T-helper 2 cell treated with Interferon-gamma antibody and Interleukin-4, amounts not matched to agents 5 μg/mL and 100 μg/mL, for 36 hours (primary cell): ENCODE measurements around the gene ARFGEF2.
"Not testable (repeated sequence)": the region's sequence is repeated elsewhere in the genome, so short reads cannot be mapped to it uniquely, and the experiment has no call there.

Source experiments
- DNase-seq: peaks from one replicate; pipeline ENCODE4 v3.0.0; 2021; ENCODE audit warnings: low spot score
- H3K27ac Mint-ChIP-seq: one replicate; pipeline ENCODE4 v1.8.0; 2021; ENCODE audit warnings: mild to moderate bottlenecking, mixed read lengths
- H3K27me3 Mint-ChIP-seq: one replicate; pipeline ENCODE4 v1.8.0; 2021; ENCODE audit warnings: low read depth, mixed read lengths
- H3K36me3 Mint-ChIP-seq: one replicate; pipeline ENCODE4 v1.8.0; 2021; ENCODE audit warnings: low read depth, mixed read lengths
- H3K4me1 Mint-ChIP-seq: one replicate; pipeline ENCODE4 v1.8.0; 2021; ENCODE audit warnings: low read depth, mixed read lengths
- H3K4me3 Mint-ChIP-seq: one replicate; pipeline ENCODE4 v1.8.0; 2022; ENCODE audit warnings: mild to moderate bottlenecking, moderate library complexity, mixed read lengths
- H3K9me3 Mint-ChIP-seq: one replicate; pipeline ENCODE4 v1.8.0; 2021; ENCODE audit warnings: mixed read lengths

ARFGEF2 gene

DNA sequence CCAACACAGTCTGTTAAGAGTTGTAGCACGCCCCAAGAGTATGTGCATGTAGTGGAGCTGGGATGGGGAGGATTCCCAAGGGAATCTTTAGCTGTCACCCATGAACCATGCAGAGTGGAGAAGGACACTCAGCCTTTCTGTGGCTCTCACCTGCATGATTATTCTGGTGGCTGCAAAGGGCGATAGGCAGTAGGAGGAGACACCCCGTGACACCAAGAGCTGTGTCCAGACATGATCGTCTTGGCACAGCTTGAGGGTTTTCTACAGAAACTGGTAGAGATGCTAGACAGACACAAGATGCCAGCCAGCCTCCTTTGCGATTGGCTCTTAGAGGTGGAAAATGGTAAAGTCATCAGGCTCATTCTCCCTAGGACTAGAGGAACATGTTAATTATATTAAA lies 121.5 kb downstream of the ARFGEF2 start:
- Mint-ChIP-seq H3K27me3 (no peaks in the 10 kb centered on the region), H3K4me3 (no peak overlapping the region), H3K4me1 (peaks cover 19% of the 10 kb centered on the region), H3K9me3 (no peaks in the 10 kb centered on the region), H3K36me3 (peaks cover 12% of the 10 kb centered on the region), H3K27ac (no peak overlapping the region)
- DNase-seq: no peak

DNA sequence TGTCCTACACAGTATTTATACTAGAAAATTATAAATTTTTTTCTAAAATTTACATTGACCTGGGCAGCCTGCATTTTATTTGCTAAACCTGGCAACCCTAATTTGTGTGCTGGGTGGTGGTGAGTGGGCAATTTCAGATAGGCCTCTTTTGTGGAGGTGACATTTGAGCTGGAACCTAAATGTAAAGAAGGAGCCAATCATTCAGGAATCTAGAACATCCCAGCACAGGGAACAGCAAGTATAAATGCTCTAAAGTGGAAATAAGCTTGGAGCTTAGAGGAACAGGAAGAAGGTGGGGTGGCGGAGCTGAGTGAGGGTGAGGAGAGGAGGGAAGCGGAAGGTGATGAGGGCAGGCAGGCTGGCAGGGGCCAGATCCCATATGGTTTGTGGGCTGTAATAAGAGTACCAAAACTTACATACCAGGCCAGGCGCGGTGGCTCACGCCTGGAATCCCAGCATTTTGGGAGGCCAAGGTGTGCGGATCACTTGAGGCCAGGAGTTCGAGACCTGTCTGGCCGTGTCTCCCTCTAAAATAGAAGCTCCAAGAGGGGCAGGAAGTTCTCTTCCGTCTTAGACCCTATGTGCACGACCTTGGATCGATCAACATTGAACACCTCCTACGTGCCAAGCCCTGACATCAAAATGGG lies 124.1 kb downstream of the ARFGEF2 start:
- H3K4me1 Mint-ChIP-seq: peaks cover 22% of the 10 kb centered on the region
- H3K9me3 Mint-ChIP-seq: no peaks in the 10 kb centered on the region
- no peak for DNase-seq
- no peaks in the 10 kb centered on the region for H3K27me3 Mint-ChIP-seq
- H3K4me3 Mint-ChIP-seq: peak overlapping the region; percentile 97
- peaks cover 26% of the 10 kb centered on the region for H3K36me3 Mint-ChIP-seq
- peak overlapping the region; percentile 99 for H3K27ac Mint-ChIP-seq

DNA sequence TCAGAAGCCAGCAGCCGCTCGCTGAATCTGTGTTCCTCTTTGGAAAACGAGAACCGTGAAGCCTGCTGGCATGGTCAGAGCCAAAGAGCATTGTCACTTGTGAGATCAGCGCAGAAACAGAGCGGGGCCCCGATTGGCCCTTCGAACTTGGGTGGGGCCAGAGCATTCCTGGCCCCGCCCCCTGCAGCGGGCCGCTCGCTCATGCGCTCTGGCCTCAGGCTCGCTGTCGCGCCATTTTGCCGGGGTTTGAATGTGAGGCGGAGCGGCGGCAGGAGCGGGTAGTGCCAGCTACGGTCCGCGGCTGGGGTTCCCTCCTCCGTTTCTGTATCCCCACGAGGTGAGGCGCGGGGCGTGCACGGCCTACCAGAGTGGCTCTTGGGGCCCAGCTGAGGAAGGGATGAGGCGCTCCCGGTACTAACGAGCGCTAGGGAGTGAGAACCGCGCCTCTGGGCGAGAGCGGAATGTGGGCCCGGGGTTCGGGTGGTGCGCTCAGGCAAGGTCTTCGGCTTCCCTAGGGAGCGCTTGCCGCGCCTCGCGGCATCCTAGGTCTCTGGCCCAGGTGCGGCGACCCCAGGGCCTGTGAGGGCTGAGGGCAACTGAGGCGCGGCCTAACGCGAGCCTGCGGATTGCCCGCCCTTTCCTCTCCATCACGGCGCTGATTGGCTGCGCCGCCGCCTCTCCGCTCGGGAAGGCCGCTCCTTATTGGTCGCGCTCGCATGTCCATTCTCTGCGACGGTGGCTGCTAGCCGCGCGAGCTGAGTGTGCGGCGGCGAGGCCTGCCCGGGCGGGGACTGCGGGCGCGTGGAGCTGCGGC lies 124.8 kb downstream of the ARFGEF2 start, which contains the start of gene CSE1L:
CSE1L (plus strand) TSS at position 226 of the 814 bp plus-strand sequence. CDS start 12,152 bp downstream, outside the sequence.
- Mint-ChIP-seq H3K9me3 (no peaks in the 10 kb centered on the region), H3K27me3 (no peaks in the 10 kb centered on the region), H3K4me1 (peaks cover 22% of the 10 kb centered on the region), H3K27ac (peak within 1 kb of the TSS; percentile 99), H3K4me3 (peak within 1 kb of the TSS; percentile 97), H3K36me3 (peaks cover 33% of the 10 kb centered on the region)
- DNase-seq: peak; percentile 94

DNA sequence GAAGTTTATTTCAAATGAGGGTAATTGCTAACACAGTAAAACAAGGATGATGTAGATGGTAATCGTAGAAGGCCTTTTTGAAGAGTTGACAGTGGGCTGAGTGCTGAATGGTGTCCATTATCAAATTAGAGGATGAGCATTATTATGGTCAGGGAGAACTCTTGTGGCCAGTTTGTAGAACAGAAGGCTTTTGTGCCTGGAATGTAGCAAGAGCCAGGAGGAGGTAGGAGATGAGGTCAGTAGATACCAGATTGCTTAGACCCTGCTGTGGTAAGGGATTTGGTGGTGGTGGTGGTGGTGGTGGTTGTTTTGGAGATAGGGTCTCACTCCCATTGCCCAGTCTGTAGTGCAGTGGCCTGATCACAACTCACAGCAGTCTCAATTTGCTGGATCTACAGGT lies 130.8 kb downstream of the ARFGEF2 start:
- peaks cover 32% of the 10 kb centered on the region for H3K4me1 Mint-ChIP-seq
- H3K27me3 Mint-ChIP-seq: no peaks in the 10 kb centered on the region
- no peaks in the 10 kb centered on the region for H3K9me3 Mint-ChIP-seq
- no peak overlapping the region for H3K4me3 Mint-ChIP-seq
- no peak overlapping the region for H3K27ac Mint-ChIP-seq
- H3K36me3 Mint-ChIP-seq: peaks cover 52% of the 10 kb centered on the region
- no peak for DNase-seq

DNA sequence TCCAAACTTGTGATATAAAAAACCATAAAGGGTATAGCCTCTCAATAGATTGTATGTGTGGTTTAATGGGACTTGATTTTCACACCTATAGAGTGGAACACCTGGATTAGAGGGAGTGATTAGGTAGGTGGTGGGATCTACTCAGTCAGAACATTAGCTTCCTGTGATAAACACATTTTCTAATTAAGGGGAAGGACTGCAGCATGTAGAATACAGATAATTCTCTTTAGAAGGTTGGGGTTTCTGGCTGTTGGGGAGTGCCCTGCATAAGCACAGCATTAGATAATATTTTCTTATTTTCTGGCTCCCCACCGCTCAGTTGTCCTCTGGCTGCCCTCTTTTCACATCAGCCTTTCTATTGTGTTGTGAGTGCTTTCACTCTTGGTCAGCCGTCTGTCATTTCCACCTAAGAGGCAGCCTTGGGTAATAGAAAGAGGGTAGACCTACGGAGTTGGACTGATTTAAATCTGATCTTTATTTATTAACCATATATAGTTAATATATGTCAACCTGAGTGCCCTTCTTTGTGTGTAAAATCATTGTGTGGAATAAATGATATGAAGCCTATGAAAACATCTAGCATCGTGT lies 132.6 kb downstream of the ARFGEF2 start:
- no peak overlapping the region for H3K4me3 Mint-ChIP-seq
- H3K27ac Mint-ChIP-seq: peak overlapping the region; percentile 26
- peaks cover 43% of the 10 kb centered on the region for H3K36me3 Mint-ChIP-seq
- DNase-seq: no peak
- no peaks in the 10 kb centered on the region for H3K27me3 Mint-ChIP-seq
- H3K9me3 Mint-ChIP-seq: no peaks in the 10 kb centered on the region
- peaks cover 21% of the 10 kb centered on the region for H3K4me1 Mint-ChIP-seq

DNA sequence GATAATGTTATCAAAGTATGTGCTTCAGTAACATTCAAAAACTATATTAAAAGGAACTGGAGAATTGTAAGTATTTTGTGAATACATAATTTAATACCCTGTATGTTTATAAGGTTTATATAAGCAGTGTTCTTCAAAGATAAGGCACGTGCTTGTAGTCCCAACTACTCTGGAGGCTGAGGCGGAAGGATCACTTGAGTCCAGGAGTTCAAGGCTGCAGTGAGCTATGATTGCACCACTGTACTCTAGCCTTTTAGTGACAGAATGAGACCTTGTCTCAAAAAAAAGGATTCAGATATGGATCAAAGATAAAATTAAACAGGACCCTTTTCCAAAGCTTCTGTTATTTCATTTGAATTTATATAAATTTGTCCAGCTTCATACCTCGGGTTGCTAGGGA lies 141.8 kb downstream of the ARFGEF2 start:
- no peak for DNase-seq
- Mint-ChIP-seq H3K36me3 (peaks cover 37% of the 10 kb centered on the region), H3K27me3 (no peaks in the 10 kb centered on the region), H3K4me3 (no peak overlapping the region), H3K27ac (no peak overlapping the region), H3K4me1 (peaks cover 10% of the 10 kb centered on the region), H3K9me3 (no peaks in the 10 kb centered on the region)

DNA sequence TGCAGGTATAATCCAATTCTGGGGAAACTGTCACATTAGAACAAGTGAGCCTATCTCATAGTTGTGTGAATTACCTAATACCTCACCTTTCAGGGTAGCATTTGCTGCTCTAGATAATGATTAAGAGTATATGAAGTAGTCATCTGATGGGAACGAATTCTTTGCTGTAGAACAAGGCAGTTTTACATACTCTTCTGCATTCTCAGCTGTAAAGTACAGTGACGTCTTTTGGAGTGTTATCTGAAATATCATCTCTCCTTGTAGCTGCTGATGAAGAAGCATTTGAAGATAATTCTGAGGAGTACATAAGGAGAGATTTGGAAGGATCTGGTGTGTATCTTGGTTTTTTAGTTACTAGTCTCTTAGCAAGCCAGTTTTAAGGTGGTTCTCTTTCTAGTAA lies 153.0 kb downstream of the ARFGEF2 start:
- peaks cover 6% of the 10 kb centered on the region for H3K4me1 Mint-ChIP-seq
- no peak for DNase-seq
- no peak overlapping the region for H3K27ac Mint-ChIP-seq
- H3K9me3 Mint-ChIP-seq: no peaks in the 10 kb centered on the region
- H3K4me3 Mint-ChIP-seq: no peak overlapping the region
- H3K27me3 Mint-ChIP-seq: no peaks in the 10 kb centered on the region
- peaks cover 43% of the 10 kb centered on the region for H3K36me3 Mint-ChIP-seq

DNA sequence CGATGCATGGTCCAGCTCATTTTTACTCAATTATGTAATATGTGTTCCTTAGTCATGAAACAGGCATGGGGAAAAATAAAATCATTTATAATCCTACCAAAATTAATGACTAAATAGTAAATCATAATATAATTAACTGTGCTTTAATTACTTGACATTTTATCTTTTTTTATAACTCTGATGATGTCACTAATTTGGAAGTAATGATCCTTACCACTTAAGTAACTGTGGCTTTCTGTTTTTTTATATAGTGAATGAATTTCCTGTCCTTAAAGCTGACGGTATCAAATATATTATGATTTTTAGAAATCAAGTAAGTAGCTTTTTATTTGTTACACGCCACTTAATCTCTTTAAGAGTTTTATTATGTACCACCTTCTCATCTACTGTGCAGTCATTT lies 156.8 kb downstream of the ARFGEF2 start:
- Mint-ChIP-seq H3K36me3 (peaks cover 45% of the 10 kb centered on the region), H3K4me3 (no peak overlapping the region), H3K27me3 (no peaks in the 10 kb centered on the region), H3K9me3 (no peaks in the 10 kb centered on the region), H3K4me1 (peaks cover 4% of the 10 kb centered on the region), H3K27ac (no peak overlapping the region)
- DNase-seq: no peak

DNA sequence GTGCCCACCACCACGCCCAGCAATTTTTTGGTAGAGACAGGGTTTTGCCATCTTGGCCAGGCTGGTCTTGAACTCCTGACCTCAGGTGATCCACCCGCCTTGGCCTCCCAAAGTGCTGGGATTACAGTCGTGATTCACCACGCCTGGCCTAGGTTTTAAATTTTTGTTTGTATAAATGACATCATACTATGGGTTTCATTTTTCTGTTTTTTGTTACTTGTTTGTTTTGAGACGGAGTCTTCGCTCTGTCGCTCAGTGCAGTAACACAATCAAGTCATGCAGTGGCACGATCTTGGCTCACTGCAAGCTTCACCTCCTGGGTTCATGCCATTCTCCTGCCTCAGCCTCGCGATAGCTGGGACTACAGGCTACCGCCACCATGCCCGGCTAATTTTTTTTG lies 160.8 kb downstream of the ARFGEF2 start:
- not testable (repeated sequence) for H3K4me3 Mint-ChIP-seq, H3K27me3 Mint-ChIP-seq, DNase-seq, H3K9me3 Mint-ChIP-seq, H3K27ac Mint-ChIP-seq, H3K4me1 Mint-ChIP-seq
- H3K36me3 Mint-ChIP-seq: peaks cover 52% of the 10 kb centered on the region
